HG03460 (cell line): ENCODE results near the gene CLDN9.

Experiments
- ATAC-seq: cut with Tn5 transposase; IDR thresholded peaks from one replicate; pipeline ENCODE4 v1.9.1; 2021; ENCODE audit not compliant: unreplicated experiment

Gene CLDN9, protein sequence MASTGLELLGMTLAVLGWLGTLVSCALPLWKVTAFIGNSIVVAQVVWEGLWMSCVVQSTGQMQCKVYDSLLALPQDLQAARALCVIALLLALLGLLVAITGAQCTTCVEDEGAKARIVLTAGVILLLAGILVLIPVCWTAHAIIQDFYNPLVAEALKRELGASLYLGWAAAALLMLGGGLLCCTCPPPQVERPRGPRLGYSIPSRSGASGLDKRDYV

DNA sequence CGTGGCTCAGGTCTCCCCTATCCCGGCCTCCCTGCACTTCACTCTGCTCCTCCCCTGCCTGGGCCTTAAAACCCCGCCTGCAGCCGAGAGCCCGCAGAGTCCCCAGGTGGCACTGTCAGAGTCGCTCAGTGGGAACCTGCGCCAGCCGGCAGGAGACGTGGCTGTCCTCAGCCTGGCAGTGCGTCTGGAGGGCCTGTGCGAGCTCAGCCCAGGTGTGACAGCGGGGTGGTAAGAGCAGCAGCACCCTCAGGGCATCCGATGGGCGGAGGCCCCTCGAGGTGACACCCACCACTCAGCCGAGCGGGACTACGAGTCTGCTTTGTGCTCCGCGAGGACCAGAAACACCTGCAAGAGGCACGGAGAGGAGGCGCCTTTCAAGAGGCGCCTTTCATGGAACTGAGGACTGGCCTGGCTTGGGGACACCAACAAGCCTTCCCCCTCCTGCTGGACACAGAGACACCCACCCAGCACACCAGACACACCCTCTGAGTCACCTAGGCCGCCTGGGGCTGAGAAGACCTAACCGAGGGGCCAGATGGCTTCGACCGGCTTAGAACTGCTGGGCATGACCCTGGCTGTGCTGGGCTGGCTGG lies at the start of gene CLDN9:
CLDN9 (plus strand) TSS at position 96 of the 593 bp plus-strand sequence; CDS start at position 536, 440 bp downstream.
- ATAC-seq = no peak

DNA sequence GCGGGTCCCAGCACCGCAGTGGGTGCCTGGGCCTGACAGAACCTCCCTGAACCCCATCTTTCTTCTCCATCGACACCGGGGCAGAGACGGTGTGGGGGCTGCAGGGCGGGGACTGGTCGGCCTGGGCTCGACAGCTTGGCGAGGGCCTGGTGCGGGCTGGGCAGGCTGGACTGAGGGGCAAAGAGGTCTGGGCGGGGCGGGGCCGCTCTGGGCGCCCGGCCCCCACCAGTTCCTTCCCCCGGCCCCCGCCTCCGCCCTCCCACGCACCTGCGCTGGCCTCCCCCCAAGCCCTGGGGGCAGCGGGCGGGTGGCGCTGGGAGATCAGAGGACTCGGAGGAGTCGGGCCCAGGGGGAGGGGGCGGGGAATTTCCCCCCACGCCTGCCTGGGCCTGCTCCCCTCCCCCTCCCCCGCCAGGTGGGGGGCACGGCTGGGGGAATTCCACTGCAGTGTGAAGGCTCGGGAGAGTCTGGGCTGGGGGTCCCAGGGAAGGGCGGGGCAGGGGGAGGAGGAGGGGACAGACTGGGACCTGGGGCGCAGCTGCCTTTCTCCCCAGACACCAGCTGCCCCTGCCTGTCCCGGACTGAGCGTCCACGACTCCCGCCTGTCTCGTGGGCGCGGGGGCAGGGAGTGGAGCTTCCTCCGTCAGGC lies 49.5 kb upstream of the CLDN9 start:
- ATAC-seq = no peak

DNA sequence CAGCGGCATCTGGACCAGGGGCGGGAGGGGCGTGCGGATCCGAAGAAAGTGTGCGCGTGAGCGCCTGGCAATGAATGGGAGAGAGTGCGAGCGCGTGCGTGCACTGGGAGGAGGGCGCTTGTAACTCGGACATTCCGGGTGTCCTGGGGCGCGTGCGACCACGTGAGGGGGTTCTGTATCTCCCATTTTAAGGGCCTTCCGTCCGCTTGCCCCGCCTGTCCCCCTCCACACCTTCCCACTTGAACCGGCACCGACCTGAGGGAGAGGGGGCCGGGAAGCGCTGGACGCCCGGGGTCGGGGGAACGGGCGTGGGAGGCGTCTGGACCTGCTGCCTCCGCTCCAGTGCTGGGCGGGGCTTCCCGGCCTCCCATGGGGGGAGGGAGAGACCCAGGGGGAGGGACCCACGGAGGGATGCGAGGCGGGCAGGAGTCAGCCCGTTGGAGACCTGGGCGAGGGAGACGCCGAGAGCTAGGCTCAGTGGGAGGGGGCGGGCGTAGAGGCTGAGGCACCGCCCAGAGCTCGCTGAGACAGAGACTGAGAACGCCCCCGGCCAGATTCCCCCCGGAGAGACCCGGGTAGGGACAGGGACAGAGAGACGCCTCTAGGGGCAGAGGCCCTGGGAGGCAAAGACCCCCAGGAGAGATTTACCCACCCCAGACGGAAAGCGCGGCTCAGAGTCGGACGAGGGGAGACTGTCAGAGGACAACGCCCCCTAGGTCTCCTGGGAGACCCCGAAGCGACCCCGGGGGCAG lies 48.8 kb upstream of the CLDN9 start, which contains the start of gene KREMEN2:
KREMEN2 (plus strand) TSS at position 553 of the 752 bp plus-strand sequence. CDS start 246 bp downstream, outside the sequence.
- ATAC-seq = no peak

DNA sequence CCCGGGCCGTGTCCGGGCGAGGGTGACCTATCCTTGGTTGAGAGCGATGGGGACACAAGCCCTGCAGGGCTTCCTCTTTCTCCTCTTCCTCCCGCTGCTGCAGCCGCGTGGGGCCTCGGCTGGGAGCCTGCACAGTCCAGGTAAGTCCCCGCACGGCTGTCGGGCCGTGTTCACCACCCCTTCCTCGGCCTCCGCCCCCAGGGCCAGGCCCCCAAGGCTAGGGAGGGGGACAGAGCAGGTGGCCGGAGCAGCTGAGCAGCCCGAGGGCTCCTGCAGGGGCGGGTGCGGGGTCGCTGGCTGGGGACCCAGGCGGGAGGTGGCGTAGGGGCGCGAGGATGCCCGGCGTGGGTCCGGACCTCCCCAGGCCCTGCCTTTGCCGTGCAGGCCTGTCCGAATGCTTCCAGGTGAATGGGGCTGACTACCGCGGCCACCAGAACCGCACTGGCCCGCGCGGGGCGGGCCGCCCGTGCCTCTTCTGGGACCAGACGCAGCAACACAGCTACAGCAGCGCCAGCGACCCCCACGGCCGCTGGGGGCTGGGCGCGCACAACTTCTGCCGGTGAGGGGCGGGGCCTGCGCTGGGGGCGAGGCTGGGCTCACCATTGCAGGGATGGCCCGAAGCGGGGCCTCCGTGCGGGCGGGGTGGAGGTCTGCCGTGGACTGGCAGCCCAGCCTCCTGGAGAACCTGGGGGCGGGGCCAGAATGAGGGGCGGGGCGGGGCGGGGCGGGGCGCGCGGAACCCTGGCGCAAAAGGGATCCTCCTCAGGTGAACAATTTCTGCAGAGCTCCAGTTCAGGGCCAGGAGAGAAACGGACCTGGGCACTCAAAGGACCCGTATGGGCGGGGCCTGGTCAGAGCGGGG lies 48.0 kb upstream of the CLDN9 start:
- ATAC-seq = no peak

DNA sequence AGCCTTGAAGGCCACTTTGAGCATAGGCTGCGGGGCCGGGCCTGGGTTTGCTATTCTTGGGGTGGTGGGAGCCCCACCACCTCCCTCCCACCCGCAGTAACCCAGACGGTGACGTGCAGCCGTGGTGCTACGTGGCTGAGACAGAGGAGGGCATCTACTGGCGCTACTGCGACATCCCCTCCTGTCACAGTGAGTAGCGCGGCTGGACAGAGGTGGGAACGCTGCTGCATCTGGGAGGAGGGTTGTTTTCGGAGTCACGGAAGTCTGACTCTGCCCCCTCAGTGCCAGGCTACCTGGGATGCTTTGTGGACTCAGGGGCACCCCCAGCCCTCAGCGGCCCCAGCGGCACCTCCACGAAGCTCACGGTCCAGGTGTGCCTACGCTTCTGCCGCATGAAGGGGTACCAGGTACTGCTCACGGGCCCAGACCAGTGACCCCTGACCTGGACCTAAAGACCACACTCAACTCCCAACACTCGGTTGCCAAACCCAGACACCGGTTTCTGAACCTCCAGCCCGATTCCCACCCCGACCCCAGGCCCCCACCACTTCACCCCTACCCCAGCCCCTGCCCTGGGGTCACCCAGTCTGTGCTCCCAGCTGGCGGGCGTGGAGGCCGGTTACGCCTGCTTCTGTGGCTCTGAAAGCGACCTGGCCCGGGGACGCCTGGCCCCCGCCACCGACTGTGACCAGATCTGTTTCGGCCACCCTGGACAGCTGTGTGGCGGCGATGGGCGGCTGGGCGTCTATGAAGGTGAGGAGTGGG lies 46.5 kb upstream of the CLDN9 start:
- ATAC-seq = no peak

DNA sequence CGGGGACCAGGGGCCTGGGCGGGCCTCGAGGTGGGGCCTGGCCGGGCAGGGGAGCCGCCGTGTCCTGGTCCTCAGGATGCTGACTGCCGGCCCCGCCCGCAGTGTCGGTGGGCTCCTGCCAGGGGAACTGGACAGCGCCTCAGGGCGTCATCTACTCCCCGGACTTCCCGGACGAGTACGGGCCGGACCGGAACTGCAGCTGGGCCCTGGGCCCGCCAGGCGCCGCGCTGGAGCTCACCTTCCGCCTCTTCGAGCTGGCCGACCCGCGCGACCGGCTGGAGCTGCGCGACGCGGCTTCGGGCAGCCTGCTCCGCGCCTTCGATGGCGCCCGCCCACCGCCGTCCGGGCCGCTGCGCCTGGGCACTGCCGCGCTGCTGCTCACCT lies 45.9 kb upstream of the CLDN9 start:
- no peak for ATAC-seq

DNA sequence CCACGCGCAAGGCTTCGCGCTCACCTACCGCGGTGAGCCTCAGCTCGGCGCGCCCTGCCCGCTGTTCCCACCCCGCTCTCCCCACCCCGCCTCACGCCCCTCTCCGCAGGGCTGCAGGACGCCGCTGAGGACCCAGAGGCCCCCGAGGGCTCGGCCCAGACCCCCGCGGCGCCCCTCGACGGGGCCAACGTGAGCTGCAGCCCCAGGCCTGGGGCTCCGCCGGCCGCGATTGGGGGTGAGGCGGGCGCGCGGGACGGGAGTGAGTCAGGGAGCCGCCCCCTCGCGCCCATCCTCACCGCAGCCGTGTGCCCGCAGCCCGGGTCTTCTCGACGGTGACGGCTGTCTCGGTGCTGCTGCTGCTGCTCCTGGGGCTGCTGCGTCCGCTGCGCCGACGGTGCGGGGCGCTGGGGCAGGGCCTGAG lies 45.5 kb upstream of the CLDN9 start:
- no peak for ATAC-seq

DNA sequence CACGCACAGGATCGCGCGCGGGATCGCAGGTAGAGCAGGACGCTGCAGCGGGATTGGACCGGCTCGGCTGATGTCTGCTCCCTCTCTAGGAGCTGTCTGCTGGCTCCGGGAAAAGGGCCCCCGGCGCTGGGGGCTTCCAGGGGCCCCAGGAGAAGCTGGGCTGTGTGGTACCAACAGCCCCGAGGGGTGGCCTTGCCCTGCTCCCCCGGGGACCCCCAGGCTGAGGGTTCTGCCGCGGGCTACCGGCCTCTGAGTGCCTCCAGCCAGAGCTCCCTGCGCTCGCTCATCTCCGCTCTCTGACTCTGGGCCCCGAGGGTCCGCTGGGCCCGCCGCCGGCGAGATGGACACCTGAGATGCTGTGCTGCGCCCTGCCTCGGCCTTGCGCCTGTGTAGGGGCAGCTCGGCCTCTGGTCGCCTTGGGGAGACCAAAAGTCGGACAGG lies 45.0 kb upstream of the CLDN9 start:
- ATAC-seq = no peak

DNA sequence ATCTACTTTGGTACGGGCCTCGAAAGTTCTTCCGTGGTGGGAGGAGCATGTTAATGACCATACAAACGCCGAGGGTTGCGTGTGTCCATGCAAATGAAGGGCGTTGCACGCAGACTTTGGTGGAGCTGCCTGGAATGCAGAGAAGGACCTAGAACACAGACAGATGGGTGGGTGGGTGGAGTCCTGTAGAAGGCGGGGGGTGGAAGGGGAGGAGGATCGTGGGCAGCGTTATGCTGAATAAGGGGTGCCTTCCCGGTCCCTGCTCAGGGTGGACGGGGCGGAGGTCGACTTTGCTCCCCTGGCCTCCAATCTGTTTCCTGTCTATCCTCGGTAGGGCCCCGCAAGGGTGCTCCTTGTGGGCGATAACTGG lies 44.4 kb upstream of the CLDN9 start:
- ATAC-seq = no peak

DNA sequence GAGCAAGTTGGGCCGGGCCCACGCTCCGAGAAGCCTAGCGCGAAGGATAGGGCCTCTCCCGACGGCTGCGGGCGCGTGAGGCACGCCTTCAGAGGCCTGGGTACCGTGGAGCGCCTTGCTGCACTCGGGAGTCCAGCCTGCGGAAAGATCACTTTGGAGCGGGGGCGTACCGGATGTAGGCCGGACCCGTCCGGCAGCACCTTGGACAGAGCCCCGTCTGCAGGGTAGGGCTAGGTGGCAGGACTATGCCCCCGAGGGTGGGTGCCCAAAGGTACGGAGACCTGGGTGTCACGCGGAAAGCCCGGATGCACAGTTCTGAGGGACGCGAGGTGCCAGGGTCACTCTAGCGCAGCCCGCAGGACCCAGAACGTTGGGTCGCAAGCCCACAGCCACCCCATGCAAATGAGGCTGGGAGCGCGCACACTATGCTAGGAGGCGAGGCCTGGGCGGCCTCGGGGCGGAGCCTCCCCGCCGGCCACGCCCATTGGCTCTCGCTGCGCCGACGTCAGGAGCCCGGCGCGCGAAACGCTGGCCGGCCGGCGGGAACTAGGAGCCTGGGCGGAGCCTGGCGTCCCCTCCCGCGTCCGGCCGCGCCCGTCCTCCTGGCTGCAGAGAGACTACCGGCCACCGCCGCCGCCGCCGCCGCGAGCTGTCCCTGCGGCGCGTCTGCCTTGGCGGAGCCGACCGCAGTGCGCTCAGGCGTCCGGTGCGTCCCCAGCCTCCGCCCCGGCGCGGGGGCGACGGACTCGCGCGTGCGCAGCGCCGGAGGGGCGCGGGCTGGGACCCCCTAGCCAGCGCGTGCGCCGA lies 43.8 kb upstream of the CLDN9 start, which contains the start of gene PAQR4:
PAQR4 (plus strand) TSS at position 611 of the 807 bp plus-strand sequence. CDS start 327 bp downstream, outside the sequence.
- peak; percentile 61 for ATAC-seq

DNA sequence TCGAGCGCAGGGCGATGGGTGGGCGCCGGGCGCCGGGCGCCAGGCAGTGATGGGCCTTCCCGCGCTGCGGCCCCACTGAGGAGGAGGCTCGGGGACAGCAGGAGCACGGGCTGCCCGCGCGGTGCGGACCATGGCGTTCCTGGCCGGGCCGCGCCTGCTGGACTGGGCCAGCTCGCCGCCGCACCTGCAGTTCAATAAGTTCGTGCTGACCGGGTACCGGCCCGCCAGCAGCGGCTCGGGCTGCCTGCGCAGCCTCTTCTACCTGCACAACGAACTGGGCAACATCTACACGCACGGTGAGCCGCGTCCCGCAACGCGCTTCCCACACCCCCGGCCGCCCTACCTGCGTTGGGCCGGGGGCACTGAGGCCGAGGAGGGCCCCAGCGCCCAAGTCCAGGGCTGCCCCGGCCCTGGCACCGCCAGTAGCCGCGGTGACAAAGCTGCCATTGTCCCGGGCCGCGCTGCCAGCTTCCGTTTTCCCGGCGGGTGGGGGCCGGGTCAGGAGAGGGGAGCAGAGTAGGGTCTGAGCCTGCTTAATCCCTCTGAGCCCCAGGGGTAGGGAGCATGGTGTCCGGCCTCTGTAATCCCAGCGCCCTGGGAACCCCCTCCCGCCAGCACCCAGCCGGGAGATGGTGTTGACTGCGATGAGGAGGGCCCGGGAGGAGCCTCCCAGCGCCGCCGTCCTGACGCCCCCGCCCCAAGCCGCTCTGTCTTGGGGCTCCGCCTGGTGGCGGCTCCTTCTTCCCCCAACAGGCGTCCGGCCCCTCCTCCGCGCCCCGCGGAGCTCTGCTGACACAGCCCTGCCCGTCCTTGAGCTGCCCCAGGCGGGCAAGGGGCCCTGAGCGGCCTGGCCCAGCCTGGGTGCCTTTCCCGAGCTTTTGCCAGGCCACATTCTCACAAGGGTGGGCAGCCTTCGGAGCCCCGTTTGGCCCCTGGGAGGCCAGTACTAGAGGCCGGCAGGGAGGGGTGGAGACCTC lies 42.9 kb upstream of the CLDN9 start:
- ATAC-seq = peak; percentile 37

DNA sequence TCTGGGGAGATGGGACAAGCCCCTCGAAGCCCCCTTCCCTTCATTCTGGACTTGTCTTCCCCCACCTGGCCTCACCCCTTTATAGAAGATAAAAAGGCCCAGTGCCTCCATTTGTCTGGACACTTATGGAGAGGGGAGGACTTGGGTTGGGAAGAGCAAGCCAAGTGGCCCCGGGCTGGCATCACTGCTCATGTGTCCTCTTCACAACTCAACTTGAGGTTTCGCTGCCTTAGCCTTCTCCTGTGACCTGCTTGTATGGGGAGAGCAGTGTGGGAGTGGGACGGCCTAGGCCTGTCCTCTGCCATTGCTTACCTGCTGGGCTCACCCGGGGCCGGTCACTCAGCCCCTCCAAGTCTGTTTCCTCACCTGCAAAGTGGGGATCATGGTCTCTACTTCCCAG lies 42.2 kb upstream of the CLDN9 start:
- no peak for ATAC-seq

DNA sequence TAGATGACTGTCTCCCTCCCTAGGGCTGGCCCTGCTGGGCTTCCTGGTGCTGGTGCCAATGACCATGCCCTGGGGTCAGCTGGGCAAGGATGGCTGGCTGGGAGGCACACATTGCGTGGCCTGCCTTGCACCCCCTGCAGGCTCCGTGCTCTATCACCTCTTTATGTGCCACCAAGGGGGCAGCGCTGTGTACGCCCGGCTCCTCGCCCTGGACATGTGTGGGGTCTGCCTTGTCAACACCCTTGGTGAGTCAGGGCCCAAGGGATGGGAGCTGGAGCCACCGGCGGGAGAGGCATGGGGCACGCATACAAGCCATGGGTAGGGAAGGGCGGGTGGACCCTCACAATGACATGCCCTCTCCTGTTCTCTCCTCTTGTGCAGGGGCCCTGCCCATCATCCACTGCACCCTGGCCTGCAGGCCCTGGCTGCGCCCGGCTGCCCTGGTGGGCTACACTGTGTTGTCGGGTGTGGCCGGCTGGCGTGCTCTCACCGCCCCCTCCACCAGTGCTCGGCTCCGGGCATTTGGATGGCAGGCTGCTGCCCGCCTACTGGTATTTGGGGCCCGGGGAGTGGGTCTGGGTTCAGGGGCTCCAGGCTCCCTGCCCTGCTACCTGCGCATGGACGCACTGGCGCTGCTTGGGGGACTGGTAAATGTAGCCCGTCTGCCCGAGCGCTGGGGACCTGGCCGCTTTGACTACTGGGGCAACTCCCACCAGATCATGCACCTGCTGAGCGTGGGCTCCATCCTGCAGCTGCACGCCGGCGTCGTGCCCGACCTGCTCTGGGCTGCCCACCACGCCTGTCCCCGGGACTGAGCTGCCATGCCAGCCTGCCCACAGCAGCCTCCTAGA lies 41.4 kb upstream of the CLDN9 start:
- no peak for ATAC-seq

DNA sequence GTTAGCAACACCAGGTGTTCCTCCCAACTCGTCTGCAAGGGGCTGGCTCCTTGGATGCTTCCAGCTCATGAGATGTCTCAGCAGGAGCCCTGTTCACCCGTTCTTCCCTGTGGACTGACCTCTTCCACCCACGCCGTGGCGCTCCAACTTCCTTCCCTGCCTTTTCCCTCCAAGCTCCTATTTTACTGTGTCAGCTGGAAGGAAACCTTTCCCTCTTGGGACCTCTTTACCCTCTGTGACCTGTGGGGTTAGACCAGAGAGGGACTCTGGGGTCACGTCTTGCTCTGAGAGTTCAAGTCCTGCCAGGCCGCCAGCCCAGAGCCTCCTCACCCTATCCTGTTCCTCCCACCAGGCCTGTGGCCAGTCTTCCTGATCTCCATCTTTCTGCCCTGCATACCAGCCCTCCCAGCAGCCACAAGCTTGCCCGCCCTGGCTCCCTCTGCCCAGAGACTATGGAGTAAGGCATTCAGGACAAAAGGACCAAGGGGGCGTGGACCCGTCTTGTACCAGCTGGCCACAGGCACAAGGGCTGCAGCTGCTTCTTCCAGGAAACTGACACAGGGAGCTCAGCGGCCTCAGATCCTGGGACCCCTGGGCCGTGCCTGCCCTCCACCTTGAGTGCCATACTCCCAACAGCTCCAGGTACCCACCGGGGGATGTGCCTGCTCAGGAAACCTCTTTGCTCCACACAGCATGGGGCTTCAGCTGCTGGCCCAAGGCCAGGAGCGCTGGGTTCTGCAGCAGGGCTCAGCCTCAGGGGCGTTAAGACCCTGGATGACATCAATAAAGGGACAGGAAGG lies 40.5 kb upstream of the CLDN9 start:
- no peak for ATAC-seq

DNA sequence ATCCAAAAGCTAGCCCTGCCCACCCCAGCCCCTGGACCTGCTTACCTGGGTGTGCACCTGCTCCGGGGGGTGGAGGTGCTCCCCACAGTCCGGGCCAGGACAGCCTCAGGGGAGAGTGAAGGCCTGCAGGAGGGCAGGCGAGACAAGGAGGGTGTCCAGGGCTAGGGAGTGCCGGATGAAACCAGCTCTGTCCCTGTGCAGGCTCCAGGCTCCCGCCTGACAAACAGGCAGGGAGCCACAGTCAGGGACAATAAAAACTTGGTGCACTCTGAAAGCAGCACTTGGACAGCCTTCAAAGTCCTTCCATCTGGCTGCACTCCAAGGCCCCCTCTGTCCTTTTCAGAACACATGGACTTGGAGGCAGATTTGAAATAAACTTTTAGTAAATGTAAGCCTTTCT lies 39.6 kb upstream of the CLDN9 start:
- ATAC-seq = no peak
